ENCODE results near the gene FGF18. TPM values are rescaled to one million over a fixed set of nuclear protein-coding genes. Genes with fewer than 3 reads are reported as not detected.

Gene FGF18
- total RNA-seq, 3 donors from 2014 or later = 0.16 to 1.6 (median 0.33) TPM

- DNase-seq (ENCODE audit: low spot score in 2 of 2) = no peak
- Histone ChIP-seq H3K4me1 (no peaks in the 10 kb centered on the region), H3K27ac (no peak overlapping the region), H3K36me3 (no peaks in the 10 kb centered on the region), H3K4me3 (no peak overlapping the region), H3K9me3 (no peaks in the 10 kb centered on the region), H3K27me3 (no peaks in the 10 kb centered on the region)
- intact Hi-C loops (cut with DNase I; ENCODE audit: low total_unique reads) = no loop called here
- TF ChIP-seq CTCF (IDR thresholded peaks at IDR 0.05) = no peak
- TF ChIP-seq POLR2A (IDR thresholded peaks at IDR 0.05) = no peak
- TF ChIP-seq POLR2AphosphoS5 (IDR thresholded peaks at IDR 0.05) = no peak
Measured at GRCh38 chr5:171454549-171454948, 35.1 kb downstream of the FGF18 start.

- intact Hi-C loops (cut with DNase I; ENCODE audit: low total_unique reads) = no loop called here
Measured at GRCh38 chr5:171455522-171455921, 36.1 kb downstream of the FGF18 start.

GRCh38 chr5:171457208-171457981, 37.9 kb downstream of the FGF18 start:
- intact Hi-C loops (cut with DNase I; ENCODE audit: low total_unique reads) = no loop called here
- H3K4me3 ChIP-seq = no peak overlapping the region
- no peaks in the 10 kb centered on the region for H3K36me3 ChIP-seq
- TF ChIP-seq POLR2A (IDR thresholded peaks at IDR 0.05) (no peak), CTCF (IDR thresholded peaks at IDR 0.05) (no peak), POLR2AphosphoS5 (IDR thresholded peaks at IDR 0.05) (no peak)
- H3K4me1 ChIP-seq = no peaks in the 10 kb centered on the region
- H3K27ac ChIP-seq = no peak overlapping the region
- no peak for DNase-seq (ENCODE audit: low spot score in 2 of 2)
- no peaks in the 10 kb centered on the region for H3K9me3 ChIP-seq
- no peaks in the 10 kb centered on the region for H3K27me3 ChIP-seq

More at GRCh38 chr5:171455522-171455921, 36.1 kb downstream of the FGF18 start:
- TF ChIP-seq POLR2A (IDR thresholded peaks at IDR 0.05) = no peak
- TF ChIP-seq CTCF (IDR thresholded peaks at IDR 0.05) = no peak
- TF ChIP-seq POLR2AphosphoS5 (IDR thresholded peaks at IDR 0.05) = no peak
- DNase-seq (ENCODE audit: low spot score in 2 of 2) = no peak
- H3K4me1 ChIP-seq = no peaks in the 10 kb centered on the region
- no peaks in the 10 kb centered on the region for H3K9me3 ChIP-seq
- H3K4me3 ChIP-seq = no peak overlapping the region
- H3K27me3 ChIP-seq = no peaks in the 10 kb centered on the region
- H3K36me3 ChIP-seq = no peaks in the 10 kb centered on the region
- H3K27ac ChIP-seq = no peak overlapping the region

- no peaks in the 10 kb centered on the region for H3K27me3 ChIP-seq
- no peaks in the 10 kb centered on the region for H3K36me3 ChIP-seq
- H3K4me1 ChIP-seq = no peaks in the 10 kb centered on the region
- H3K27ac ChIP-seq = no peak overlapping the region
- no peaks in the 10 kb centered on the region for H3K9me3 ChIP-seq
- H3K4me3 ChIP-seq = no peak overlapping the region
- intact Hi-C loops (cut with DNase I; ENCODE audit: low total_unique reads) = no loop called here
- TF ChIP-seq CTCF (IDR thresholded peaks at IDR 0.05) (no peak), POLR2AphosphoS5 (IDR thresholded peaks at IDR 0.05) (no peak), POLR2A (IDR thresholded peaks at IDR 0.05) (no peak)
- no peak for DNase-seq (ENCODE audit: low spot score in 2 of 2)
Measured at GRCh38 chr5:171459839-171460238, 40.4 kb downstream of the FGF18 start.

GRCh38 chr5:171462136-171462927, 42.9 kb downstream of the FGF18 start:
- Histone ChIP-seq H3K4me3 (no peak overlapping the region), H3K27ac (no peak overlapping the region), H3K27me3 (no peaks in the 10 kb centered on the region), H3K9me3 (no peaks in the 10 kb centered on the region), H3K4me1 (no peaks in the 10 kb centered on the region), H3K36me3 (no peaks in the 10 kb centered on the region)
- intact Hi-C loops (cut with DNase I; ENCODE audit: low total_unique reads) = loop anchor here (2.0 kb wide), 1 partner anchor 46 kb away; no protein-coding TSS in a partner anchor
- TF ChIP-seq POLR2A (IDR thresholded peaks at IDR 0.05) (no peak), CTCF (IDR thresholded peaks at IDR 0.05) (no peak), POLR2AphosphoS5 (IDR thresholded peaks at IDR 0.05) (no peak)
- no peak for DNase-seq (ENCODE audit: low spot score in 2 of 2)
